Measurements from ENCODE around the gene BPIFB6. TPM values are rescaled to one million over a fixed set of nuclear protein-coding genes. Genes with fewer than 3 reads are reported as not detected.

The BPIFB6 gene
- total RNA-seq, 1 experiment from 2014 or later: not detected

DNA sequence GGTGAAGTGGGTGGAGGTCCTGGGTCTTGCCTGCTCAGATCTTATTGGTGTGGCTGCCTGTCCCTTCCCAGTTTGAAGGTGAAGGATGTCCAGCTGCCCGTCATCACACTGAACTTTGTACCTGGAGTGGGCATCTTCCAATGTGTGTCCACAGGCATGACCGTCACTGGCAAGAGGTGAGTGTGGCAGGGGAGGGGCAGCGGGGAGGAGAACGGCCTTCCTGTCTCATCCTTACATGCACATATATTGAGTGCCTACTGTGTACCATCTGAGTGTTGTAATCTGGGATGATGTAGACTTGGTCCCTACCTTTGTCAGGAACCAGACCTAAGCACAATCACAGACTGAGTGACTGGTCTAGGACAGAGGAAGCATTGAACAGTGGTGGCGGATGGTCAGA is 2.7 kb downstream of the BPIFB6 start:
- H3K36me3 ChIP-seq (ENCODE audit: control insufficient read depth, insufficient read depth, low read length): no peaks in the 10 kb centered on the region
- no peaks in the 10 kb centered on the region for H3K9me3 ChIP-seq (ENCODE audit: control insufficient read depth, insufficient read depth, low read depth, low read length)
- H3K27me3 ChIP-seq (ENCODE audit: control insufficient read depth, insufficient read depth, low read length): peaks cover 6% of the 10 kb centered on the region; the same call in 1 of the 2 replicates
- no peak for TF ChIP-seq TCF7L2 (IDR thresholded peaks at IDR 0.05; ENCODE audit: low read depth, low read length)
- TF ChIP-seq POLR2AphosphoS5 (IDR thresholded peaks at IDR 0.05; ENCODE audit: low read depth, low read length): no peak
- TF ChIP-seq, protein P1, sequence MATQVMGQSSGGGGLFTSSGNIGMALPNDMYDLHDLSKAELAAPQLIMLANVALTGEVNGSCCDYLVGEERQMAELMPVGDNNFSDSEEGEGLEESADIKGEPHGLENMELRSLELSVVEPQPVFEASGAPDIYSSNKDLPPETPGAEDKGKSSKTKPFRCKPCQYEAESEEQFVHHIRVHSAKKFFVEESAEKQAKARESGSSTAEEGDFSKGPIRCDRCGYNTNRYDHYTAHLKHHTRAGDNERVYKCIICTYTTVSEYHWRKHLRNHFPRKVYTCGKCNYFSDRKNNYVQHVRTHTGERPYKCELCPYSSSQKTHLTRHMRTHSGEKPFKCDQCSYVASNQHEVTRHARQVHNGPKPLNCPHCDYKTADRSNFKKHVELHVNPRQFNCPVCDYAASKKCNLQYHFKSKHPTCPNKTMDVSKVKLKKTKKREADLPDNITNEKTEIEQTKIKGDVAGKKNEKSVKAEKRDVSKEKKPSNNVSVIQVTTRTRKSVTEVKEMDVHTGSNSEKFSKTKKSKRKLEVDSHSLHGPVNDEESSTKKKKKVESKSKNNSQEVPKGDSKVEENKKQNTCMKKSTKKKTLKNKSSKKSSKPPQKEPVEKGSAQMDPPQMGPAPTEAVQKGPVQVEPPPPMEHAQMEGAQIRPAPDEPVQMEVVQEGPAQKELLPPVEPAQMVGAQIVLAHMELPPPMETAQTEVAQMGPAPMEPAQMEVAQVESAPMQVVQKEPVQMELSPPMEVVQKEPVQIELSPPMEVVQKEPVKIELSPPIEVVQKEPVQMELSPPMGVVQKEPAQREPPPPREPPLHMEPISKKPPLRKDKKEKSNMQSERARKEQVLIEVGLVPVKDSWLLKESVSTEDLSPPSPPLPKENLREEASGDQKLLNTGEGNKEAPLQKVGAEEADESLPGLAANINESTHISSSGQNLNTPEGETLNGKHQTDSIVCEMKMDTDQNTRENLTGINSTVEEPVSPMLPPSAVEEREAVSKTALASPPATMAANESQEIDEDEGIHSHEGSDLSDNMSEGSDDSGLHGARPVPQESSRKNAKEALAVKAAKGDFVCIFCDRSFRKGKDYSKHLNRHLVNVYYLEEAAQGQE (IDR thresholded peaks at IDR 0.05; ENCODE audit: insufficient read depth in 1 of 2, low read depth in 2 of 2, low read length in 1 of 2): no peak
- TF ChIP-seq, protein P2, sequence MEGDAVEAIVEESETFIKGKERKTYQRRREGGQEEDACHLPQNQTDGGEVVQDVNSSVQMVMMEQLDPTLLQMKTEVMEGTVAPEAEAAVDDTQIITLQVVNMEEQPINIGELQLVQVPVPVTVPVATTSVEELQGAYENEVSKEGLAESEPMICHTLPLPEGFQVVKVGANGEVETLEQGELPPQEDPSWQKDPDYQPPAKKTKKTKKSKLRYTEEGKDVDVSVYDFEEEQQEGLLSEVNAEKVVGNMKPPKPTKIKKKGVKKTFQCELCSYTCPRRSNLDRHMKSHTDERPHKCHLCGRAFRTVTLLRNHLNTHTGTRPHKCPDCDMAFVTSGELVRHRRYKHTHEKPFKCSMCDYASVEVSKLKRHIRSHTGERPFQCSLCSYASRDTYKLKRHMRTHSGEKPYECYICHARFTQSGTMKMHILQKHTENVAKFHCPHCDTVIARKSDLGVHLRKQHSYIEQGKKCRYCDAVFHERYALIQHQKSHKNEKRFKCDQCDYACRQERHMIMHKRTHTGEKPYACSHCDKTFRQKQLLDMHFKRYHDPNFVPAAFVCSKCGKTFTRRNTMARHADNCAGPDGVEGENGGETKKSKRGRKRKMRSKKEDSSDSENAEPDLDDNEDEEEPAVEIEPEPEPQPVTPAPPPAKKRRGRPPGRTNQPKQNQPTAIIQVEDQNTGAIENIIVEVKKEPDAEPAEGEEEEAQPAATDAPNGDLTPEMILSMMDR (IDR thresholded peaks at IDR 0.05): no peak
- TF ChIP-seq SIN3A (IDR thresholded peaks at IDR 0.05; ENCODE audit: borderline replicate concordance, insufficient read depth, low read depth, low read length): no peak
- ChIA-PET CTCF (no interaction called here), POLR2A (no interaction called here)
- DNase-seq (ENCODE audit: low read depth, low spot score) (no peak), ATAC-seq (no peak)
- intact Hi-C loops (cut with micrococcal nuclease; ENCODE audit: unreplicated experiment): no loop called here
- in situ Hi-C loops (cut with HindIII; ENCODE audit: low pct_unique_long_range_greater_than_20kb, low sequenced_read_pairs): no loop called here
- no TSS peak for BruUV-seq (replicated peaks)
- no peak overlapping the region for H3K27ac ChIP-seq (ENCODE audit: low read length)
- no peak overlapping the region for H3K4me3 ChIP-seq (ENCODE audit: low read depth in 2 of 2, low read length in 2 of 2)
- no peaks in the 10 kb centered on the region for H3K4me1 ChIP-seq (ENCODE audit: control insufficient read depth, insufficient read depth, low read length)

DNA sequence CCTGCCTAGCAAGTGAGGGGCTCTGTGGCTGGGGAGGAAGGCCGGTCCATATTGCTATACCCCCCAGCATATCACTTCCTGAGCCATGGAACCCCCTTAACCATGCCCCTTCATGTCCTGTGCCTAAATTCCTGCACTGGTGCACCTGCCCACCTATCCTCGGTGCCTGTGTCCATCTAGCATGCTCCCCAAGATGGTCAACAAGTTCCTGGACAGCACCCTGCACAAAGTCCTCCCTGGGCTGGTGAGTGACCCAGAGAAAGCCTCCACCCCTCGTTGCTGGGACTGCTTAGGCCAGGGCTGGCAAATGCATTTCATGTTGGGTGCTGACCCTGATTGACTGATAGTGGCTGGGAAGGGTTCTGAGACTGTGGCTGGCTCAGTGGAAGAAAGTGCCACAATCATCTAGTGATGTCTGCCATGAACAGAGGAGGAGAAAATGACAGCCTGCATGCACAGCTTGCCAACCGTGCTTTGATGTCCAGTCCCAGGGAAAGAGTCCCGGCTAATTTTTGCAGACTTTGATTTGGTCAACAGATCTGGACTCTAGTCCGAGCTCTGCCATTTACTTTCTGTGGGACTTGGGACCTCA is 3.5 kb downstream of the BPIFB6 start:
- Histone ChIP-seq H3K4me3 (ENCODE audit: low read depth in 2 of 2, low read length in 2 of 2) (no peak overlapping the region), H3K27ac (ENCODE audit: low read length) (no peak overlapping the region), H3K4me1 (ENCODE audit: control insufficient read depth, insufficient read depth, low read length) (no peaks in the 10 kb centered on the region), H3K27me3 (ENCODE audit: control insufficient read depth, insufficient read depth, low read length) (peaks cover 6% of the 10 kb centered on the region; the same call in 1 of the 2 replicates), H3K9me3 (ENCODE audit: control insufficient read depth, insufficient read depth, low read depth, low read length) (no peaks in the 10 kb centered on the region), H3K36me3 (ENCODE audit: control insufficient read depth, insufficient read depth, low read length) (no peaks in the 10 kb centered on the region)
- TF ChIP-seq TCF7L2 (IDR thresholded peaks at IDR 0.05; ENCODE audit: low read depth, low read length) (no peak), POLR2AphosphoS5 (IDR thresholded peaks at IDR 0.05; ENCODE audit: low read depth, low read length) (no peak), SIN3A (IDR thresholded peaks at IDR 0.05; ENCODE audit: borderline replicate concordance, insufficient read depth, low read depth, low read length) (no peak)
- TF ChIP-seq, protein P2 (IDR thresholded peaks at IDR 0.05): no peak
- TF ChIP-seq, protein P1 (IDR thresholded peaks at IDR 0.05; ENCODE audit: insufficient read depth in 1 of 2, low read depth in 2 of 2, low read length in 1 of 2): no peak
- intact Hi-C loops (cut with micrococcal nuclease; ENCODE audit: unreplicated experiment): no loop called here
- ChIA-PET CTCF (no interaction called here), POLR2A (no interaction called here)
- DNase-seq (ENCODE audit: low read depth, low spot score): no peak
- in situ Hi-C loops (cut with HindIII; ENCODE audit: low pct_unique_long_range_greater_than_20kb, low sequenced_read_pairs): no loop called here
- BruUV-seq (replicated peaks): no TSS peak
- ATAC-seq: no peak

Measured in Panc1 (cell line).